ENCODE data around the gene DCC.

Gene DCC

GRCh38 chr18:52523566-52523965 is 183.6 kb downstream of the DCC start:
- no CpG with 5 or more reads among the region's 1 CpG for WGBS
- Histone ChIP-seq H3K4me1 (ENCODE audit: control insufficient read depth, insufficient read depth, low read depth, low read length) (no peaks in the 10 kb centered on the region), H2BK12ac (ENCODE audit: low read length in 2 of 2) (no peak overlapping the region), H3K9ac (ENCODE audit: low read length) (no peak overlapping the region), H2AFZ (ENCODE audit: low read depth, low read length) (no peak overlapping the region), H2BK15ac (ENCODE audit: low read depth, poor library complexity, severe bottlenecking) (no peak overlapping the region), H2BK5ac (ENCODE audit: low read depth, low read length, poor library complexity, severe bottlenecking) (no peak overlapping the region), H3K36me3 (ENCODE audit: control insufficient read depth in 1 of 2, insufficient read depth in 2 of 2, low read depth in 1 of 2, low read length in 2 of 2) (no peaks in the 10 kb centered on the region), H3K18ac (ENCODE audit: low read depth in 1 of 2, low read length in 2 of 2) (no peak overlapping the region), H4K91ac (ENCODE audit: low read length) (no peak overlapping the region), H3K9me3 (ENCODE audit: control insufficient read depth, low read length) (peaks cover 7% of the 10 kb centered on the region), H4K8ac (ENCODE audit: low read length) (no peak overlapping the region), H2BK120ac (ENCODE audit: low read depth, low read length) (no peak overlapping the region), H3K4me2 (ENCODE audit: low read length, poor library complexity, severe bottlenecking) (no peak overlapping the region), H3K4me3 (ENCODE audit: insufficient read depth in 1 of 2, low read depth in 1 of 2, low read length in 2 of 2) (no peak overlapping the region), H3K4ac (ENCODE audit: low read depth in 1 of 2, low read length in 2 of 2) (no peak overlapping the region), H3K79me1 (replicated peaks; ENCODE audit: low read length, poor library complexity, severe bottlenecking) (no peaks in the 10 kb centered on the region), H3K23ac (ENCODE audit: low read length in 2 of 2) (no peak overlapping the region), H3K27me3 (ENCODE audit: control insufficient read depth in 1 of 2, insufficient read depth in 1 of 2, low read length in 2 of 2) (no peaks in the 10 kb centered on the region), H3K14ac (ENCODE audit: low read length in 2 of 2) (no peak overlapping the region), H2AK5ac (ENCODE audit: low read length, severe bottlenecking) (no peak overlapping the region), H3K27ac (ENCODE audit: low read length, poor library complexity, severe bottlenecking) (no peak overlapping the region)
- DNase-seq = no peak

GRCh38 chr18:52531836-52532235 is 191.8 kb downstream of the DCC start:
- Histone ChIP-seq H3K23ac (ENCODE audit: low read length in 2 of 2) (no peak overlapping the region), H3K79me1 (replicated peaks; ENCODE audit: low read length, poor library complexity, severe bottlenecking) (no peaks in the 10 kb centered on the region), H2BK5ac (ENCODE audit: low read depth, low read length, poor library complexity, severe bottlenecking) (no peak overlapping the region), H4K91ac (ENCODE audit: low read length) (no peak overlapping the region), H2BK12ac (ENCODE audit: low read length in 2 of 2) (no peak overlapping the region), H3K36me3 (ENCODE audit: control insufficient read depth in 1 of 2, insufficient read depth in 2 of 2, low read depth in 1 of 2, low read length in 2 of 2) (no peaks in the 10 kb centered on the region), H3K18ac (ENCODE audit: low read depth in 1 of 2, low read length in 2 of 2) (no peak overlapping the region), H2BK120ac (ENCODE audit: low read depth, low read length) (no peak overlapping the region), H2AK5ac (ENCODE audit: low read length, severe bottlenecking) (no peak overlapping the region), H3K4ac (ENCODE audit: low read depth in 1 of 2, low read length in 2 of 2) (no peak overlapping the region), H3K4me2 (ENCODE audit: low read length, poor library complexity, severe bottlenecking) (no peak overlapping the region), H3K4me1 (ENCODE audit: control insufficient read depth, insufficient read depth, low read depth, low read length) (no peaks in the 10 kb centered on the region), H3K9me3 (ENCODE audit: control insufficient read depth, low read length) (peaks cover 3% of the 10 kb centered on the region), H2AFZ (ENCODE audit: low read depth, low read length) (no peak overlapping the region), H3K14ac (ENCODE audit: low read length in 2 of 2) (no peak overlapping the region), H3K27ac (ENCODE audit: low read length, poor library complexity, severe bottlenecking) (no peak overlapping the region), H3K4me3 (ENCODE audit: insufficient read depth in 1 of 2, low read depth in 1 of 2, low read length in 2 of 2) (no peak overlapping the region), H3K9ac (ENCODE audit: low read length) (no peak overlapping the region), H3K27me3 (ENCODE audit: control insufficient read depth in 1 of 2, insufficient read depth in 1 of 2, low read length in 2 of 2) (no peaks in the 10 kb centered on the region), H2BK15ac (ENCODE audit: low read depth, poor library complexity, severe bottlenecking) (no peak overlapping the region), H4K8ac (ENCODE audit: low read length) (no peak overlapping the region)
- no peak for DNase-seq
- WGBS = 90% methylated on average over 1 of the region's 2 CpGs

- Histone ChIP-seq H4K91ac (ENCODE audit: low read length) (no peak overlapping the region), H2BK120ac (ENCODE audit: low read depth, low read length) (no peak overlapping the region), H3K27ac (ENCODE audit: low read length, poor library complexity, severe bottlenecking) (no peak overlapping the region), H3K79me1 (replicated peaks; ENCODE audit: low read length, poor library complexity, severe bottlenecking) (no peaks in the 10 kb centered on the region), H3K4me3 (ENCODE audit: insufficient read depth in 1 of 2, low read depth in 1 of 2, low read length in 2 of 2) (no peak overlapping the region), H3K14ac (ENCODE audit: low read length in 2 of 2) (no peak overlapping the region), H3K23ac (ENCODE audit: low read length in 2 of 2) (no peak overlapping the region), H3K9ac (ENCODE audit: low read length) (no peak overlapping the region), H3K36me3 (ENCODE audit: control insufficient read depth in 1 of 2, insufficient read depth in 2 of 2, low read depth in 1 of 2, low read length in 2 of 2) (no peaks in the 10 kb centered on the region), H2BK12ac (ENCODE audit: low read length in 2 of 2) (no peak overlapping the region), H4K8ac (ENCODE audit: low read length) (no peak overlapping the region), H3K18ac (ENCODE audit: low read depth in 1 of 2, low read length in 2 of 2) (no peak overlapping the region), H3K4me2 (ENCODE audit: low read length, poor library complexity, severe bottlenecking) (no peak overlapping the region), H3K27me3 (ENCODE audit: control insufficient read depth in 1 of 2, insufficient read depth in 1 of 2, low read length in 2 of 2) (no peaks in the 10 kb centered on the region), H3K4ac (ENCODE audit: low read depth in 1 of 2, low read length in 2 of 2) (no peak overlapping the region), H3K4me1 (ENCODE audit: control insufficient read depth, insufficient read depth, low read depth, low read length) (no peaks in the 10 kb centered on the region), H2AFZ (ENCODE audit: low read depth, low read length) (no peak overlapping the region), H3K9me3 (ENCODE audit: control insufficient read depth, low read length) (no peaks in the 10 kb centered on the region), H2AK5ac (ENCODE audit: low read length, severe bottlenecking) (no peak overlapping the region), H2BK5ac (ENCODE audit: low read depth, low read length, poor library complexity, severe bottlenecking) (no peak overlapping the region), H2BK15ac (ENCODE audit: low read depth, poor library complexity, severe bottlenecking) (no peak overlapping the region)
- no peak for DNase-seq
- WGBS = 82% methylated on average over 6 of the region's 6 CpGs
Measured at GRCh38 chr18:52536039-52536438, 196.0 kb downstream of the DCC start.

GRCh38 chr18:52537261-52537660 is 197.3 kb downstream of the DCC start:
- Histone ChIP-seq H3K18ac (ENCODE audit: low read depth in 1 of 2, low read length in 2 of 2) (no peak overlapping the region), H3K79me1 (replicated peaks; ENCODE audit: low read length, poor library complexity, severe bottlenecking) (no peaks in the 10 kb centered on the region), H3K9ac (ENCODE audit: low read length) (no peak overlapping the region), H2BK5ac (ENCODE audit: low read depth, low read length, poor library complexity, severe bottlenecking) (no peak overlapping the region), H2BK120ac (ENCODE audit: low read depth, low read length) (no peak overlapping the region), H2AK5ac (ENCODE audit: low read length, severe bottlenecking) (no peak overlapping the region), H3K36me3 (ENCODE audit: control insufficient read depth in 1 of 2, insufficient read depth in 2 of 2, low read depth in 1 of 2, low read length in 2 of 2) (no peaks in the 10 kb centered on the region), H3K23ac (ENCODE audit: low read length in 2 of 2) (no peak overlapping the region), H3K14ac (ENCODE audit: low read length in 2 of 2) (no peak overlapping the region), H3K4me1 (ENCODE audit: control insufficient read depth, insufficient read depth, low read depth, low read length) (no peaks in the 10 kb centered on the region), H2BK12ac (ENCODE audit: low read length in 2 of 2) (no peak overlapping the region), H3K27me3 (ENCODE audit: control insufficient read depth in 1 of 2, insufficient read depth in 1 of 2, low read length in 2 of 2) (no peaks in the 10 kb centered on the region), H3K9me3 (ENCODE audit: control insufficient read depth, low read length) (no peaks in the 10 kb centered on the region), H3K4ac (ENCODE audit: low read depth in 1 of 2, low read length in 2 of 2) (no peak overlapping the region), H3K4me3 (ENCODE audit: insufficient read depth in 1 of 2, low read depth in 1 of 2, low read length in 2 of 2) (no peak overlapping the region), H4K91ac (ENCODE audit: low read length) (no peak overlapping the region), H3K4me2 (ENCODE audit: low read length, poor library complexity, severe bottlenecking) (no peak overlapping the region), H3K27ac (ENCODE audit: low read length, poor library complexity, severe bottlenecking) (no peak overlapping the region), H2BK15ac (ENCODE audit: low read depth, poor library complexity, severe bottlenecking) (no peak overlapping the region), H4K8ac (ENCODE audit: low read length) (no peak overlapping the region), H2AFZ (ENCODE audit: low read depth, low read length) (no peak overlapping the region)
- 100% methylated on average over 1 of the region's 1 CpG for WGBS
- DNase-seq = no peak

Data from mesenchymal stem cell (in vitro differentiated cells and primary cell).